Measurements from ENCODE around the gene SV2A. TPM values are rescaled to one million over a fixed set of nuclear protein-coding genes. Genes with fewer than 3 reads are reported as not detected.
"Not testable (repeated sequence)": the region's sequence is repeated elsewhere in the genome, so short reads cannot be mapped to it uniquely, and the experiment has no call there.

Gene SV2A, protein sequence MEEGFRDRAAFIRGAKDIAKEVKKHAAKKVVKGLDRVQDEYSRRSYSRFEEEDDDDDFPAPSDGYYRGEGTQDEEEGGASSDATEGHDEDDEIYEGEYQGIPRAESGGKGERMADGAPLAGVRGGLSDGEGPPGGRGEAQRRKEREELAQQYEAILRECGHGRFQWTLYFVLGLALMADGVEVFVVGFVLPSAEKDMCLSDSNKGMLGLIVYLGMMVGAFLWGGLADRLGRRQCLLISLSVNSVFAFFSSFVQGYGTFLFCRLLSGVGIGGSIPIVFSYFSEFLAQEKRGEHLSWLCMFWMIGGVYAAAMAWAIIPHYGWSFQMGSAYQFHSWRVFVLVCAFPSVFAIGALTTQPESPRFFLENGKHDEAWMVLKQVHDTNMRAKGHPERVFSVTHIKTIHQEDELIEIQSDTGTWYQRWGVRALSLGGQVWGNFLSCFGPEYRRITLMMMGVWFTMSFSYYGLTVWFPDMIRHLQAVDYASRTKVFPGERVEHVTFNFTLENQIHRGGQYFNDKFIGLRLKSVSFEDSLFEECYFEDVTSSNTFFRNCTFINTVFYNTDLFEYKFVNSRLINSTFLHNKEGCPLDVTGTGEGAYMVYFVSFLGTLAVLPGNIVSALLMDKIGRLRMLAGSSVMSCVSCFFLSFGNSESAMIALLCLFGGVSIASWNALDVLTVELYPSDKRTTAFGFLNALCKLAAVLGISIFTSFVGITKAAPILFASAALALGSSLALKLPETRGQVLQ
- total RNA-seq (2.7 TPM), polyA plus RNA-seq (ENCODE audit: insufficient read depth in 1 of 8, insufficient read length in 8 of 8, low replicate concordance in 1 of 8) (1 to 10 TPM; 2.7 to 7.3 (median 4.5) TPM)
- long read RNA-seq, donor 1, full-length matches to known transcripts = 1 of 1 reads
- long read RNA-seq, donor 1, partial matches to known transcripts = 0 of 1 reads
- long read RNA-seq, donor 1, other reads (novel, unspliced or antisense) = 0 of 1 reads
- long read RNA-seq, donor 2 = 0 reads
- long read RNA-seq, donor 3 = 0 reads
- long read RNA-seq, donor 4 = 0 reads
- long read RNA-seq, donor 5, full-length matches to known transcripts = 1 of 1 reads
- long read RNA-seq, donor 5, partial matches to known transcripts = 0 of 1 reads
- long read RNA-seq, donor 5, other reads (novel, unspliced or antisense) = 0 of 1 reads
- long read RNA-seq, donor 6, full-length matches to known transcripts = 1 of 1 reads
- long read RNA-seq, donor 6, partial matches to known transcripts = 0 of 1 reads
- long read RNA-seq, donor 6, other reads (novel, unspliced or antisense) = 0 of 1 reads
- long read RNA-seq, donor 7, partial matches to known transcripts = 0 of 1 reads
- long read RNA-seq, donor 7, other reads (novel, unspliced or antisense) = 0 of 1 reads
- long read RNA-seq, donor 8 = 0 reads
- long read RNA-seq, donor 9 = 0 reads
- long read RNA-seq, donor 10 = 0 reads
- long read RNA-seq, donor 11 = 0 reads

DNA sequence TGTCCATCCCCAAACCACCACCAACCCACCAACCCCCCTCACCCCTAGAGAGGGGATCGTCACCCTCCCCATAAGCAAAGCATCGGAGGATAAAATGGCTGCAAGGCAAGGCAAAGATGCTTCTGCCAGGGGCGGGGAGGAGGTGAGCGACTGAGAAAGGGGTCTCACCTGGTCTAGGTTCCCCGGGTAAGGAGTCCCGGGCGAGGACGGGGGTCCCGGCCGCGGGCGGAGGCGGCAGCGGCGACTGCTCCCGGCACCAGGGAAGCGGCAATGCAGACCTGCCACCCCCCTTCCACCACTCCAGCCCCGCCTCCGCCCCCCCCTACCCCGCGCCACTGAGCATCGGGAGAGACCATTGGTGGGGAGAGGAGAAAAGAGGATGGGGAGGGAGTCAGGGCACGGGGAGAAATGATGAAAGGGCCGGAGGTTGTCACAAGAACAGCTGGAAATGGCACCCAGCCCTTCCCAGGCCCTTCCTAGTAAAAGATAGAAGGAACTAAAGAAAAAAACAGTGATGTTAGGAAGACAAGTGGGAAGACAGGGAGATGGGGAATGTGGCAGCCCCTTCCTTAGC lies at the start of gene SV2A:
SV2A (minus strand) TSS at position 274 of the 574 bp plus-strand sequence. CDS start 4,004 bp downstream, outside the sequence.
- peak; percentile 75 for DNase-seq
- H3K4me3 ChIP-seq (ENCODE audit: low read length) = peak within 1 kb of the TSS; percentile 47
- 0% methylated on average over 1 of the region's 24 CpGs for WGBS (ENCODE audit: insufficient coverage)
- no peaks in the 10 kb centered on the region for H3K9me3 ChIP-seq (replicated peaks; ENCODE audit: control insufficient read depth, low read depth, low read length)
- peaks cover 5% of the 10 kb centered on the region for H3K27me3 ChIP-seq (ENCODE audit: control insufficient read depth, insufficient read depth, low read length)
- H3K4me1 ChIP-seq (ENCODE audit: control insufficient read depth, insufficient read depth, low read length) = peaks cover 16% of the 10 kb centered on the region
- H3K27ac ChIP-seq (ENCODE audit: low read length) = no peak within 1 kb of the TSS
- H3K36me3 ChIP-seq (ENCODE audit: control insufficient read depth, insufficient read depth, low read length) = peaks cover 5% of the 10 kb centered on the region

DNA sequence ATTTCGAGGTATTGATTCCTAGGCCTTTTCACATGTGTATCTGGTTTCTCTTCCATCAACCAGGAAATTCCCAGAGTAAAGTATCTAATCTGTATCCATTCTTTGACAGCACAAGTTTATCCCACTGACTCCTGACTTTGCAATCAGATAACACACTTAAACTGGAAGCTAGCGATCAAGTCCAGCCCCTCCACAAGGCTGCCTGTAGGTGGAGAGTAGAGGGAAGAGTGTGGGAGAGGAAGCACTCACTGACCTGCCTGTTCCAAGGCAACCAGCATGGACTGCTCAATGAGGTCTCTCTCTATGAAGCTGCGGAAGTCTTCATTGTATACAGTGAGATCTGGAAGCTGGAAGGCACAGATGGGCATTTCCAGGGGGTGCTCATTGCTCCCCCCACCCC lies 49.4 kb upstream of the SV2A start:
- H3K27me3 ChIP-seq (ENCODE audit: control insufficient read depth, insufficient read depth, low read length) = no peaks in the 10 kb centered on the region
- H3K4me3 ChIP-seq (ENCODE audit: low read length) = no peak overlapping the region
- no peaks in the 10 kb centered on the region for H3K4me1 ChIP-seq (ENCODE audit: control insufficient read depth, insufficient read depth, low read length)
- no CpG with 5 or more reads among the region's 3 CpGs for WGBS (ENCODE audit: insufficient coverage)
- H3K9me3 ChIP-seq (replicated peaks; ENCODE audit: control insufficient read depth, low read depth, low read length) = no peaks in the 10 kb centered on the region
- peaks cover 49% of the 10 kb centered on the region for H3K36me3 ChIP-seq (ENCODE audit: control insufficient read depth, insufficient read depth, low read length)
- no peak overlapping the region for H3K27ac ChIP-seq (ENCODE audit: low read length)
- DNase-seq = no peak

DNA sequence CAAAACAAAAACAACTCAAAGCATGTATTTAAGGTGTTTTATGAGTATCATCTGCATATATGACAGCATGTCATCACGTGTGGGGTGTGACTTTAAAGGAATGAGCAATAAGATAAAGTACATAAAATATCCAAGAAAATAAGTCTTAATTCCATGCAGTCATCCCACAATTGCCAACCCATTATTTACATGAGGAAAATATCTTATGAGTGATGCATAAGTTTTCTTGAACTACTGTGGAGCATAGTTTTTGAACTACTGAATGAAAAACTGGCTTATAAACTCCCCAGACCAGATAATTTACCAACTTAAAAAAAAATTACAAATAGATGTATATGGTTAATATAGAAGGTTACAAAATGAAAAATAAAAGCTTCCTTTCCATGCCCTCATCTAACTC lies 48.8 kb upstream of the SV2A start:
- Histone ChIP-seq H3K9me3 (replicated peaks; ENCODE audit: control insufficient read depth, low read depth, low read length) (no peaks in the 10 kb centered on the region), H3K4me1 (ENCODE audit: control insufficient read depth, insufficient read depth, low read length) (no peaks in the 10 kb centered on the region), H3K27me3 (ENCODE audit: control insufficient read depth, insufficient read depth, low read length) (no peaks in the 10 kb centered on the region), H3K36me3 (ENCODE audit: control insufficient read depth, insufficient read depth, low read length) (peaks cover 49% of the 10 kb centered on the region), H3K4me3 (ENCODE audit: low read length) (no peak overlapping the region), H3K27ac (ENCODE audit: low read length) (no peak overlapping the region)
- no peak for DNase-seq
- WGBS (ENCODE audit: insufficient coverage) = no CpG with 5 or more reads among the region's 1 CpG

DNA sequence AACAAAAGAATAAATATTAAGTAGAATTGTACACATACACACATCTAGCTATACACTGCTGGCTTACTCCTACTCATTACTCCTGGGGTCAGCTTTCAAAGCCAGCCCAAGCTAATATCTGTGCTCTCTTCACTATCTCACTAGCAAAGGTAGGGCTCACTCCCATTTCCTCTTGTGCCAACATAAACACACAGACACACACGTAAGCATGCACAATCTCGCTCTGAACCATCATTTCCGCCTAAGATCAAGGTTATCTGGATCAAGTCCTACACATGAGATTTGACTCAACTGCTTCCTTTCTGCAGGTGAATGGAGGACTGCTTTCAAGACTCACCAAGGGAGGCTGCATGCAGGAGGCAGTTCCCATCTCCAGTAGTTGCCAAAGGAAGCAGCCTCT lies 47.8 kb upstream of the SV2A start:
- Histone ChIP-seq H3K4me1 (ENCODE audit: control insufficient read depth, insufficient read depth, low read length) (no peaks in the 10 kb centered on the region), H3K27me3 (ENCODE audit: control insufficient read depth, insufficient read depth, low read length) (no peaks in the 10 kb centered on the region), H3K27ac (ENCODE audit: low read length) (no peak overlapping the region), H3K36me3 (ENCODE audit: control insufficient read depth, insufficient read depth, low read length) (peaks cover 48% of the 10 kb centered on the region), H3K9me3 (replicated peaks; ENCODE audit: control insufficient read depth, low read depth, low read length) (no peaks in the 10 kb centered on the region), H3K4me3 (ENCODE audit: low read length) (no peak overlapping the region)
- WGBS (ENCODE audit: insufficient coverage) = 100% methylated on average over 3 of the region's 3 CpGs
- no peak for DNase-seq

DNA sequence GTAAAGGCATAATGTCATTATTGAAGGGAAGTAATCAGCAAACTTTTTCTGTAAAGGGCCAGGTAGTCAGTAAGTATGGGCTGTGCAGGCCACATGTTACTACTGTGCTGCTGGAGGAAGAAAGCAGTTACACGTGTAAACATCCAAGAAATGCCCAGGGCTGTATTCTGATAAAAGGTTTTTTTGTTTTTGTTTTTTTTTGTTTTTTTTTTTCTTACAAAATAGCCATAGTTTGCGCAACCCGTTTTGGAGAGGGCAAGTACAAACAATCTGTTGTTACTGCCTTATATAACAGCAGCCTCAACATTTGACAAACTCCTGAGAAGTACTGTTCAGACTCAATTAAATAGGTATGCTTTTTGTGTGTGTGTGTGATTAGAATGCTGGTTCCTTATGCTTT lies 45.7 kb upstream of the SV2A start:
- peaks cover 58% of the 10 kb centered on the region for H3K36me3 ChIP-seq (ENCODE audit: control insufficient read depth, insufficient read depth, low read length)

DNA sequence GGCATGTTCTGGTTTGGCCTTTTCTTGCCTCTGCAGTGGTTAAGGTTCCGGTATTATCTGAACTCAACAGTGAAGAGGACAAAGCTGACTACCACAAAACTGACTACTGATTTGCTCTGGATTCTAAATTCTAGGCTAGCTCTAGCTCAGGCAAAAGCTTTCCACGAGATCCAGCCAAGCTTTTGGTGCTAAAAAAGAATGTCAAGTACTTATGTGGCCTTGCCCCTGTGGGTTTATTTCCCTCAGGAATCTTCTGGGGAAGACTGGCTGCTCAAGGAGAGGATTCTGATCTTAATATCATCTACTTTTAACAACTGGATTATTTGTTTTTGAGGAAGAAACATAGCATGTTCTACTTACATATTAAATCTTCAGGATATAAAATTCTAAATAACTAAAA lies 45.1 kb upstream of the SV2A start:
- no CpG with 5 or more reads among the region's 2 CpGs for WGBS (ENCODE audit: insufficient coverage)
- Histone ChIP-seq H3K4me3 (ENCODE audit: low read length) (no peak overlapping the region), H3K4me1 (ENCODE audit: control insufficient read depth, insufficient read depth, low read length) (no peaks in the 10 kb centered on the region), H3K9me3 (replicated peaks; ENCODE audit: control insufficient read depth, low read depth, low read length) (peaks cover 6% of the 10 kb centered on the region), H3K27me3 (ENCODE audit: control insufficient read depth, insufficient read depth, low read length) (no peaks in the 10 kb centered on the region), H3K36me3 (ENCODE audit: control insufficient read depth, insufficient read depth, low read length) (peaks cover 64% of the 10 kb centered on the region), H3K27ac (ENCODE audit: low read length) (no peak overlapping the region)
- no peak for DNase-seq

More for the DNA sequence above, 45.7 kb upstream of the SV2A start:
- Histone ChIP-seq H3K4me3 (ENCODE audit: low read length) (no peak overlapping the region), H3K4me1 (ENCODE audit: control insufficient read depth, insufficient read depth, low read length) (no peaks in the 10 kb centered on the region), H3K27ac (ENCODE audit: low read length) (no peak overlapping the region), H3K27me3 (ENCODE audit: control insufficient read depth, insufficient read depth, low read length) (no peaks in the 10 kb centered on the region), H3K9me3 (replicated peaks; ENCODE audit: control insufficient read depth, low read depth, low read length) (peaks cover under 1% of the 10 kb centered on the region)
- no peak for DNase-seq
- no CpG with 5 or more reads among the region's 3 CpGs for WGBS (ENCODE audit: insufficient coverage)

DNA sequence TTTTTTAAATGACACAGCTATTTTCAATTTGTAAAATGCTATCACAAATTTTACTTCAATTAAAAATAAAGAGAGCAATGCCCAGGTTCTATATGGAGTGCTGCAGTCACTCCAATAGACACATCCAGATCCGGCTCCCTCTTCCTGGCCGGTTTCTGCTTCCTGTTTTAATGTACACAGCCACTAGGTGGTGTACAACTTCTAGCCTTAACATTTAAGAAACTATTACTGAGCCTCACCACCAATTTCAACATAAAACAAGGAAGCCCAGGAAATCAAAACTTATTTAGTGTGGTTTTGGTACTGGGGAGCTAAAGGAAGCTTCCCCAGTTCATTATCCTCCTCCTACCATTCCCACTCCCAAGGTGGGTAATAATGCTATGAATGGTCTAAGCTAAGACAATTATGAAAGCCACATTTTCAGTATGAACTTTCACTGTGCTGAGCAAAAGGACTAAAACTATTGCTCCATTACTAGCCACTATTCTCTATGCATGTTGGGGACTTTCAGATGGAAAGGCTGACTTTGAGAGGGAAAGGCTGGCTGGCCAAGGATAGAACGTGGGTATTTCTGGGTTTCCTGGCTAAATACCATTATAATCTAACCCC lies 44.5 kb upstream of the SV2A start:
- no CpG with 5 or more reads among the region's 3 CpGs for WGBS (ENCODE audit: insufficient coverage)
- H3K27ac ChIP-seq (ENCODE audit: low read length) = no peak overlapping the region
- peaks cover 10% of the 10 kb centered on the region for H3K9me3 ChIP-seq (replicated peaks; ENCODE audit: control insufficient read depth, low read depth, low read length)
- no peaks in the 10 kb centered on the region for H3K4me1 ChIP-seq (ENCODE audit: control insufficient read depth, insufficient read depth, low read length)
- H3K4me3 ChIP-seq (ENCODE audit: low read length) = no peak overlapping the region
- peaks cover 62% of the 10 kb centered on the region for H3K36me3 ChIP-seq (ENCODE audit: control insufficient read depth, insufficient read depth, low read length)
- no peaks in the 10 kb centered on the region for H3K27me3 ChIP-seq (ENCODE audit: control insufficient read depth, insufficient read depth, low read length)
- peak; percentile 86 for DNase-seq

DNA sequence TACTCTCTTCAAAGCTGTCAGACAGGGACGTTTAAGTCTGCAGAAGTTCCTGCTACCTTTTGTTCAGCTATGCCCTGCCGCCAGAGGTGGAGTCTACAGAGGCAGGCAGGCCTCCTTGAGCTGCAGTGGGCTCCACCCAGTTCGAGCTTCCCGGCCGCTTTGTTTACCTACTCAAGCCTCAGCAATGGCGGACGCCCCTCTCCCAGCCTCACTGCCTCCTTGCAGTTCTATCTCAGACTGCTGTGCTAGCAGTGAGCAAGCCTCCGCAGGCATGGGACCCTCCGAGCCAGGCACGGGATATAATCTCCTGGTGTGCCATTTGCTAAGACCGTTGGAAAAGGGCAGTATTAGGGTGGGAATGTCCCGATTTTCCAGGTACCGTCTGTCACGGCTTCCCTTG lies 39.9 kb upstream of the SV2A start:
- DNase-seq; H3K4me1 ChIP-seq (ENCODE audit: control insufficient read depth, insufficient read depth, low read length); H3K4me3 ChIP-seq (ENCODE audit: low read length); H3K27ac ChIP-seq (ENCODE audit: low read length); H3K27me3 ChIP-seq (ENCODE audit: control insufficient read depth, insufficient read depth, low read length): not testable (repeated sequence)
- Histone ChIP-seq H3K9me3 (replicated peaks; ENCODE audit: control insufficient read depth, low read depth, low read length) (peaks cover 10% of the 10 kb centered on the region), H3K36me3 (ENCODE audit: control insufficient read depth, insufficient read depth, low read length) (peaks cover 30% of the 10 kb centered on the region)
- WGBS (ENCODE audit: insufficient coverage) = 100% methylated on average over 8 of the region's 14 CpGs

DNA sequence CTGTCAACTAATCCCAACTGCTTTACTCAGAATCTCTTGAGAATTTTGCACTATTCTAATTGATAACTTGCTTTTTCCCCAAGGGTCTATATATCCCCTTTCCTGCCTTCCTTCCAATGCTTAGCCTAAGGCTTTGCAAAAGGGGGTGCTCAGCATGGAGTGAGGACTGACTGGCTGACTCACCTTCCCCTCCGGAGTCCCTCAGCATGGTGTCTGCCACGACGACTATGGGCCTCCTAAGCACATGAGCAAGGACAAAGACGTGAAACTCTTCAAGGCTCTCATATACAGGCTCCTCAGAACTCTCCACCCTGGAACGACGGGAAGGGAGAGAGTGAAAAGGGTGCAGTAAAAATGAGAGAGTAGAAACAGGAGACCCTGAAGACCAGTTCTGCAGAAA lies 32.3 kb upstream of the SV2A start:
- WGBS (ENCODE audit: insufficient coverage) = no CpG with 5 or more reads among the region's 6 CpGs
- Histone ChIP-seq H3K4me3 (ENCODE audit: low read length) (no peak overlapping the region), H3K9me3 (replicated peaks; ENCODE audit: control insufficient read depth, low read depth, low read length) (no peaks in the 10 kb centered on the region), H3K4me1 (ENCODE audit: control insufficient read depth, insufficient read depth, low read length) (no peaks in the 10 kb centered on the region), H3K27ac (ENCODE audit: low read length) (no peak overlapping the region), H3K36me3 (ENCODE audit: control insufficient read depth, insufficient read depth, low read length) (peaks cover 30% of the 10 kb centered on the region), H3K27me3 (ENCODE audit: control insufficient read depth, insufficient read depth, low read length) (no peaks in the 10 kb centered on the region)
- DNase-seq = no peak
